ENCODE measurements around the gene FAF1.
"Not testable (repeated sequence)": the region's sequence is repeated elsewhere in the genome, so short reads cannot be mapped to it uniquely, and the experiment has no call there.

The FAF1 gene

GRCh38 chr1:50774759-50775351 lies 185.2 kb downstream of the FAF1 start:
- no peak for DNase-seq (ENCODE audit: low read depth)

GRCh38 chr1:50766688-50767087 lies 193.4 kb downstream of the FAF1 start:
- no peak for DNase-seq (ENCODE audit: low read depth)

GRCh38 chr1:50756543-50756942 lies 203.5 kb downstream of the FAF1 start:
- not testable (repeated sequence) for DNase-seq (ENCODE audit: low read depth)

- DNase-seq (ENCODE audit: low read depth) = not testable (repeated sequence)
These were observed 205.3 kb downstream of the FAF1 start for GRCh38 chr1:50754764-50755163.

- DNase-seq (ENCODE audit: low read depth) = no peak
These were observed 209.9 kb downstream of the FAF1 start for GRCh38 chr1:50750021-50750619.

GRCh38 chr1:50747394-50747793 lies 212.7 kb downstream of the FAF1 start:
- no peak for DNase-seq (ENCODE audit: low read depth)

- no peak for DNase-seq (ENCODE audit: low read depth)
These were observed 217.5 kb downstream of the FAF1 start for GRCh38 chr1:50742523-50742922.

GRCh38 chr1:50739125-50739524 lies 220.9 kb downstream of the FAF1 start:
- no peak for DNase-seq (ENCODE audit: low read depth)

GRCh38 chr1:50735443-50735842 lies 224.6 kb downstream of the FAF1 start:
- no peak for DNase-seq (ENCODE audit: low read depth)

GRCh38 chr1:50727578-50727977 lies 232.5 kb downstream of the FAF1 start:
- DNase-seq (ENCODE audit: low read depth) = not testable (repeated sequence)

- DNase-seq (ENCODE audit: low read depth) = no peak
These were observed 235.3 kb downstream of the FAF1 start for GRCh38 chr1:50724626-50725286.

GRCh38 chr1:50720457-50721053 lies 239.5 kb downstream of the FAF1 start:
- no peak for DNase-seq (ENCODE audit: low read depth)

- no peak for DNase-seq (ENCODE audit: low read depth)
These were observed 240.9 kb downstream of the FAF1 start for GRCh38 chr1:50719126-50719525.

- DNase-seq (ENCODE audit: low read depth) = no peak
These were observed 242.7 kb downstream of the FAF1 start for GRCh38 chr1:50717327-50717726.

GRCh38 chr1:50716455-50716854 lies 243.6 kb downstream of the FAF1 start:
- DNase-seq (ENCODE audit: low read depth) = not testable (repeated sequence)

GRCh38 chr1:50710099-50710498 lies 250.0 kb downstream of the FAF1 start:
- DNase-seq (ENCODE audit: low read depth) = no peak

GRCh38 chr1:50707824-50708223 lies 252.2 kb downstream of the FAF1 start:
- no peak for DNase-seq (ENCODE audit: low read depth)

- DNase-seq (ENCODE audit: low read depth) = no peak
These were observed 254.4 kb downstream of the FAF1 start for GRCh38 chr1:50705699-50706098.

- no peak for DNase-seq (ENCODE audit: low read depth)
These were observed 255.0 kb downstream of the FAF1 start for GRCh38 chr1:50705041-50705440.

GRCh38 chr1:50704126-50704525 lies 255.9 kb downstream of the FAF1 start:
- no peak for DNase-seq (ENCODE audit: low read depth)

GRCh38 chr1:50703240-50703639 lies 256.8 kb downstream of the FAF1 start:
- DNase-seq (ENCODE audit: low read depth) = no peak

- DNase-seq (ENCODE audit: low read depth) = no peak
These were observed 257.7 kb downstream of the FAF1 start for GRCh38 chr1:50702395-50702794.

GRCh38 chr1:50701706-50702317 lies 258.3 kb downstream of the FAF1 start:
- DNase-seq (ENCODE audit: low read depth) = no peak
